Measurements from ENCODE around the gene TCF4.

The TCF4 gene

GRCh38 chr18:55354795-55355194, 233.2 kb downstream of the TCF4 start:
- ChIA-PET CTCF (interaction anchor here (1.2 to 4.6 kb wide), 8 partner anchors 8 to 120 kb away, joined by 3 to 27 read pairs (median 5); no protein-coding TSS in a partner anchor), POLR2A (interaction anchor here (0.6 kb wide), 1 partner anchor 33 kb away, joined by 5 read pairs; no protein-coding TSS in a partner anchor)
- peak; percentile 62 to 90 (median 88) for DNase-seq
- H3K27me3 ChIP-seq (replicated peaks in 2 of 5; ENCODE audit: control insufficient read depth in 4 of 5, insufficient read depth in 5 of 5, low read length in 4 of 5): no peaks in the 10 kb centered on the region
- H3K27ac ChIP-seq (ENCODE audit: insufficient read depth in 1 of 2, low read depth in 1 of 2, low read length in 2 of 2, poor library complexity in 1 of 2, severe bottlenecking in 2 of 2): peak overlapping the region; percentile 74 to 77
- WGBS (ENCODE audit: insufficient coverage): 0% methylated on average over 4 of the region's 4 CpGs
- H3K9me3 ChIP-seq (ENCODE audit: control extremely low read depth in 1 of 5, control insufficient read depth in 4 of 5, insufficient read depth in 2 of 5, low read depth in 1 of 5, low read length in 4 of 5): no peaks in the 10 kb centered on the region
- H3K4me3 ChIP-seq (ENCODE audit: control insufficient read depth in 1 of 7, extremely low read depth in 1 of 7, insufficient read depth in 4 of 7, low read depth in 2 of 7, low read length in 6 of 7): peak overlapping the region in 2 of 7 experiments; percentile 25 to 66
- H3K36me3 ChIP-seq (ENCODE audit: control insufficient read depth in 4 of 4, insufficient read depth in 4 of 4, low read length in 3 of 4): peaks cover 0 to 5% (median 0%) of the 10 kb centered on the region in 4 experiments
- peaks cover 36 to 75% (median 59%) of the 10 kb centered on the region in 4 experiments for H3K4me1 ChIP-seq (ENCODE audit: control extremely low read depth in 1 of 4, control insufficient read depth in 4 of 4, insufficient read depth in 4 of 4, low read length in 3 of 4)

- Histone ChIP-seq H3K27ac (ENCODE audit: insufficient read depth in 1 of 2, low read depth in 1 of 2, low read length in 2 of 2, poor library complexity in 1 of 2, severe bottlenecking in 2 of 2) (peak overlapping the region; percentile 74 to 77), H3K36me3 (ENCODE audit: control insufficient read depth in 4 of 4, insufficient read depth in 4 of 4, low read length in 3 of 4) (peaks cover 0 to 5% (median 0%) of the 10 kb centered on the region in 4 experiments), H3K9me3 (ENCODE audit: control extremely low read depth in 1 of 5, control insufficient read depth in 4 of 5, insufficient read depth in 2 of 5, low read depth in 1 of 5, low read length in 4 of 5) (no peaks in the 10 kb centered on the region), H3K4me1 (ENCODE audit: control extremely low read depth in 1 of 4, control insufficient read depth in 4 of 4, insufficient read depth in 4 of 4, low read length in 3 of 4) (peaks cover 36 to 83% (median 62%) of the 10 kb centered on the region in 4 experiments), H3K27me3 (replicated peaks in 2 of 5; ENCODE audit: control insufficient read depth in 4 of 5, insufficient read depth in 5 of 5, low read length in 4 of 5) (no peaks in the 10 kb centered on the region), H3K4me3 (ENCODE audit: control insufficient read depth in 1 of 7, extremely low read depth in 1 of 7, insufficient read depth in 4 of 7, low read depth in 2 of 7, low read length in 6 of 7) (peak overlapping the region in 5 of 7 experiments; percentile 23 to 66 (median 50))
- 0% methylated on average over 3 of the region's 3 CpGs for WGBS (ENCODE audit: insufficient coverage)
- ChIA-PET CTCF (interaction anchor here (1.3 to 4.6 kb wide), 8 partner anchors 9 to 426 kb away, joined by 3 to 27 read pairs (median 4); no protein-coding TSS in a partner anchor), POLR2A (interaction anchor here (0.6 to 0.9 kb wide), 4 partner anchors 10 to 45 kb away, joined by 3 to 4 read pairs (median 3); no protein-coding TSS in a partner anchor)
- peak; percentile 81 to 97 (median 95) for DNase-seq
Measured at GRCh38 chr18:55353806-55354205, 234.2 kb downstream of the TCF4 start.

GRCh38 chr18:55353391-55353790, 234.6 kb downstream of the TCF4 start:
- 83% methylated on average over 1 of the region's 3 CpGs for WGBS (ENCODE audit: insufficient coverage)
- H3K27ac ChIP-seq (ENCODE audit: insufficient read depth in 1 of 2, low read depth in 1 of 2, low read length in 2 of 2, poor library complexity in 1 of 2, severe bottlenecking in 2 of 2): peak overlapping the region; percentile 74 to 77
- H3K27me3 ChIP-seq (replicated peaks in 2 of 5; ENCODE audit: control insufficient read depth in 4 of 5, insufficient read depth in 5 of 5, low read length in 4 of 5): no peaks in the 10 kb centered on the region
- H3K36me3 ChIP-seq (ENCODE audit: control insufficient read depth in 4 of 4, insufficient read depth in 4 of 4, low read length in 3 of 4): peaks cover 0 to 5% (median 0%) of the 10 kb centered on the region in 4 experiments
- POLR2A ChIA-PET: interaction anchor here (0.6 to 0.9 kb wide), 3 partner anchors 10 to 45 kb away, joined by 3 to 4 read pairs (median 3); no protein-coding TSS in a partner anchor
- peak overlapping the region in 3 of 7 experiments; percentile 23 to 66 (median 56) for H3K4me3 ChIP-seq (ENCODE audit: control insufficient read depth in 1 of 7, extremely low read depth in 1 of 7, insufficient read depth in 4 of 7, low read depth in 2 of 7, low read length in 6 of 7)
- CTCF ChIA-PET: interaction anchor here (1.3 to 4.6 kb wide), 7 partner anchors 8 to 426 kb away, joined by 3 to 27 read pairs (median 5); no protein-coding TSS in a partner anchor
- no peak for DNase-seq
- H3K4me1 ChIP-seq (ENCODE audit: control extremely low read depth in 1 of 4, control insufficient read depth in 4 of 4, insufficient read depth in 4 of 4, low read length in 3 of 4): peaks cover 36 to 87% (median 62%) of the 10 kb centered on the region in 4 experiments
- no peaks in the 10 kb centered on the region for H3K9me3 ChIP-seq (ENCODE audit: control extremely low read depth in 1 of 5, control insufficient read depth in 4 of 5, insufficient read depth in 2 of 5, low read depth in 1 of 5, low read length in 4 of 5)

- 80% methylated on average over 1 of the region's 3 CpGs for WGBS (ENCODE audit: insufficient coverage)
- Histone ChIP-seq H3K27me3 (replicated peaks in 2 of 5; ENCODE audit: control insufficient read depth in 4 of 5, insufficient read depth in 5 of 5, low read length in 4 of 5) (no peaks in the 10 kb centered on the region), H3K9me3 (ENCODE audit: control extremely low read depth in 1 of 5, control insufficient read depth in 4 of 5, insufficient read depth in 2 of 5, low read depth in 1 of 5, low read length in 4 of 5) (no peaks in the 10 kb centered on the region), H3K4me3 (ENCODE audit: control insufficient read depth in 1 of 7, extremely low read depth in 1 of 7, insufficient read depth in 4 of 7, low read depth in 2 of 7, low read length in 6 of 7) (no peak overlapping the region), H3K27ac (ENCODE audit: insufficient read depth in 1 of 2, low read depth in 1 of 2, low read length in 2 of 2, poor library complexity in 1 of 2, severe bottlenecking in 2 of 2) (peak overlapping the region in 1 of 2 experiments; percentile 77), H3K36me3 (ENCODE audit: control insufficient read depth in 4 of 4, insufficient read depth in 4 of 4, low read length in 3 of 4) (peaks cover 0 to 4% (median under 1%) of the 10 kb centered on the region in 4 experiments), H3K4me1 (ENCODE audit: control extremely low read depth in 1 of 4, control insufficient read depth in 4 of 4, insufficient read depth in 4 of 4, low read length in 3 of 4) (peaks cover 36 to 82% (median 64%) of the 10 kb centered on the region in 4 experiments)
- ChIA-PET CTCF (interaction anchor here (1.1 to 4.6 kb wide), 3 partner anchors 9 to 18 kb away, joined by 3 to 27 read pairs (median 4); no protein-coding TSS in a partner anchor), POLR2A (no interaction called here)
- DNase-seq: peak in 2 of 3 donors; percentile 56 to 69
Measured at GRCh38 chr18:55351980-55352714, 235.8 kb downstream of the TCF4 start.

- peak in 2 of 3 donors; percentile 49 to 70 for DNase-seq
- 5% methylated on average over 4 of the region's 6 CpGs for WGBS (ENCODE audit: insufficient coverage)
- POLR2A ChIA-PET: no interaction called here
- Histone ChIP-seq H3K27me3 (replicated peaks in 2 of 5; ENCODE audit: control insufficient read depth in 4 of 5, insufficient read depth in 5 of 5, low read length in 4 of 5) (no peaks in the 10 kb centered on the region), H3K9me3 (ENCODE audit: control extremely low read depth in 1 of 5, control insufficient read depth in 4 of 5, insufficient read depth in 2 of 5, low read depth in 1 of 5, low read length in 4 of 5) (no peaks in the 10 kb centered on the region), H3K27ac (ENCODE audit: insufficient read depth in 1 of 2, low read depth in 1 of 2, low read length in 2 of 2, poor library complexity in 1 of 2, severe bottlenecking in 2 of 2) (peak overlapping the region; percentile 34 to 69), H3K4me3 (ENCODE audit: control insufficient read depth in 1 of 7, extremely low read depth in 1 of 7, insufficient read depth in 4 of 7, low read depth in 2 of 7, low read length in 6 of 7) (peak overlapping the region in 1 of 7 experiments; percentile 8), H3K36me3 (ENCODE audit: control insufficient read depth in 4 of 4, insufficient read depth in 4 of 4, low read length in 3 of 4) (peaks cover 0 to 6% (median 1%) of the 10 kb centered on the region in 4 experiments), H3K4me1 (ENCODE audit: control extremely low read depth in 1 of 4, control insufficient read depth in 4 of 4, insufficient read depth in 4 of 4, low read length in 3 of 4) (peaks cover 36 to 81% (median 63%) of the 10 kb centered on the region in 4 experiments)
- CTCF ChIA-PET: no interaction called here
Measured at GRCh38 chr18:55351241-55351691, 236.7 kb downstream of the TCF4 start.

DNA sequence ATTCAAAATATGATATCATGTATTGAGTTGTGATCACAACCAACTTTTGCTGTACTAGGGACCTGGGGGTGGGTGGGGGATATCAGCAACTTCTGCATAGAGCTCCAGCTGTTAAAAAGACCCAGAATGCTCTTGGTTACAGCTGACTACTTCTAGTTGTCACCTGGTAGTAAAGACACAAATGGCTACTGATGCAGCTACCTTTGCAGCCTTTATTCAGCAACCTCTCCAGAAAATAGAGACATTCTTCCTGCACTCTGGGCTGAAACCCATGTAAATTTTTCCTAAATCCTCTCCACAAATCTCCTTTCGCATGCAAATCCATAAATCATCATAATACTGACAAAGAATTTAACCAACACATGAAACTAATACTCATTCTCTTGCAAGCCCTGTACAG, 238.3 kb downstream of the TCF4 start:
- ChIA-PET CTCF (interaction anchor here (0.6 to 2.1 kb wide), 4 partner anchors 45 to 430 kb away, joined by 3 to 4 read pairs (median 4); no protein-coding TSS in a partner anchor), POLR2A (no interaction called here)
- Histone ChIP-seq H3K27ac (ENCODE audit: insufficient read depth in 1 of 2, low read depth in 1 of 2, low read length in 2 of 2, poor library complexity in 1 of 2, severe bottlenecking in 2 of 2) (peak overlapping the region in 1 of 2 experiments; percentile 69), H3K27me3 (replicated peaks in 2 of 5; ENCODE audit: control insufficient read depth in 4 of 5, insufficient read depth in 5 of 5, low read length in 4 of 5) (no peaks in the 10 kb centered on the region), H3K4me1 (ENCODE audit: control extremely low read depth in 1 of 4, control insufficient read depth in 4 of 4, insufficient read depth in 4 of 4, low read length in 3 of 4) (peaks cover 27 to 68% (median 51%) of the 10 kb centered on the region in 4 experiments), H3K9me3 (ENCODE audit: control extremely low read depth in 1 of 5, control insufficient read depth in 4 of 5, insufficient read depth in 2 of 5, low read depth in 1 of 5, low read length in 4 of 5) (no peaks in the 10 kb centered on the region), H3K4me3 (ENCODE audit: control insufficient read depth in 1 of 7, extremely low read depth in 1 of 7, insufficient read depth in 4 of 7, low read depth in 2 of 7, low read length in 6 of 7) (no peak overlapping the region), H3K36me3 (ENCODE audit: control insufficient read depth in 4 of 4, insufficient read depth in 4 of 4, low read length in 3 of 4) (peaks cover 0 to 6% (median 1%) of the 10 kb centered on the region in 4 experiments)
- peak in 2 of 3 donors; percentile 40 to 56 for DNase-seq
- WGBS (ENCODE audit: insufficient coverage): 75% methylated on average over 1 of the region's 1 CpG
